HK-2 (cell line): ENCODE results near the gene AK3.
"Not testable (repeated sequence)": the region's sequence is repeated elsewhere in the genome, so short reads cannot be mapped to it uniquely, and the experiment has no call there.

Experiments
- DNase-seq: peaks from one replicate; pipeline ENCODE4 v3.0.0-alpha.2; 2018; ENCODE audit not compliant: unreplicated experiment

Gene AK3

GRCh38 chr9:4666042-4666699 is 74.8 kb downstream of the AK3 start, which contains the start of gene SPATA6L:
TSS of gene SPATA6L (minus strand) at chr9:4666480. CDS start at chr9:4666250, 230 bp downstream.
- DNase-seq = peak; percentile 64

DNA sequence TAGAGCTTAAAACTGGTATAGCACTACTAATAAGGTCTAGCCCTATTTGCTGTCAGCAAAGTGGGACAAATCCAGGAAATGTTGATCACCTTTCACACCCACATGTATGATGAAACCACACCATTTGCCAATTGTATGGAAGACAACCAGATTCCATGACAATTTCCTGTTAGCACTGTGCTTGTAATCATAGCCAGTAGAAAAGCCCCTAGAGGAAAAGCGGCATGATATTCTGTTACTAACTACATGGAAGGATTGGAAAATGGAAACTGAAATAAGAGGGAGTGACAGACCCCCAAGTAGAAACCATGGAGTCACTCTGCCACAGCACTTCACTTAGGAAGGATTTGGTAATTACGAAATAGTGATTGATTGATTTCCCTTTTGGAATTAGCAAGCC is 75.6 kb downstream of the AK3 start:
- no peak for DNase-seq

GRCh38 chr9:4663956-4664355 is 77.0 kb downstream of the AK3 start:
- no peak for DNase-seq

GRCh38 chr9:4662989-4663792 is 77.8 kb downstream of the AK3 start:
- no peak for DNase-seq

DNA sequence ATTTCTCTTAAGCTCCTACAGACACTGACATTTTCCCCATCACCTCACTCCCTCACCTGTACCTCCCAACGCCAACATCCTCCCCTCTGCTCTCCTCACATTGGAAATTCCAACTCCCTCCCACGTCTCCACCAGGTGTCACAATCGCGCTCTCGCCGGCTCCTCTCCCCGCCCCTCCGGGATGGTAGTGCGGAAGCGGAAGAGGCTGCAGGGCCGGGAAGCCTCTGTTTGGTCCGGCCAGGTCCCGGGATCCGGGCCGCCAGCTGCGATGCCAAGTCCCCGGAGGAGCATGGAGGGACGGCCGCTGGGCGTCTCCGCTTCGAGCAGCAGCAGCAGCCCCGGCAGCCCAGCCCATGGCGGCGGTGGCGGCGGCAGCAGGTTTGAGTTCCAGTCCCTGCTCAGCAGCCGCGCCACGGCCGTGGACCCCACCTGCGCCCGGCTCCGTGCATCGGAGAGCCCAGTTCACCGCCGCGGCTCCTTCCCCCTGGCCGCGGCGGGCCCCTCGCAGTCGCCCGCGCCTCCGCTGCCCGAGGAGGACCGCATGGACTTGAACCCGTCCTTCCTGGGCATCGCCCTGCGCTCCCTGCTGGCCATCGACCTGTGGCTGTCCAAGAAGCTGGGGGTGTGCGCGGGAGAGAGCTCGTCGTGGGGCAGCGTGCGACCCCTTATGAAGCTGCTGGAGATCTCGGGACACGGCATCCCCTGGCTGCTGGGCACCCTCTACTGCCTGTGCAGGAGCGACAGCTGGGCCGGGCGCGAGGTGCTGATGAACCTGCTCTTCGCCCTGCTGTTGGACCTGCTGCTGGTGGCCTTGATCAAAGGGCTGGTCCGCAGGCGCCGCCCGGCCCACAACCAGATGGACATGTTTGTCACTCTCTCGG is 78.7 kb downstream of the AK3 start, which contains the start of gene PLPP6:
PLPP6 (plus strand) TSS at position 187 of the 881 bp plus-strand sequence; CDS start at position 269, 82 bp downstream.
- DNase-seq = peak; percentile 82

- DNase-seq = no peak
Observed at GRCh38 chr9:4661611-4662010, 79.4 kb downstream of the AK3 start.

DNA sequence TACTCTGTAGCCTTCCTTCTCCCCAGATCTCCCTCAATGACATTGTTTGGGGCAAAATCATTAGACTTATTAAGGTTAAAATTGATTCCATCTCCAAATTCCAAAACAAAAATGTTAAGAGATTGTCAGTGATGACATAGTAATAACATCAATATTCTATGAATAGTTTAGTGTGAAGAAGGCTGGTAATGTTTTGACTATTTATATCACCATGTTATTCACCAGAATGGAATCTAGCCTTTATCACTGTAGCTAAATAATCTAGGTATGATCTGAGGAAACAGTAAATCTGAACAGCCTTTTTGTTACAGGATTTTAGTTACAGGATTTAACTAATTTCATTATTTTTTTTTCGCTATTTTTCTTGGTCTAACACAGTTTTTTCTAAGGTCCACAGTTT is 79.8 kb downstream of the AK3 start:
- no peak for DNase-seq

GRCh38 chr9:4660665-4661064 is 80.3 kb downstream of the AK3 start:
- DNase-seq = not testable (repeated sequence)
